Effector memory CD4-positive, alpha-beta T cell (primary cell): ENCODE measurements around the gene TRERF1.

Experiments
- DNase-seq, 3 donors: peaks; one replicate each; pipeline ENCODE4 v3.0.0-alpha.2; 2020
- H3K27ac ChIP-seq: 2 replicates; pipeline ENCODE4 v1.7.0; 2013; ENCODE audit warnings: mild to moderate bottlenecking, low read length, moderate library complexity; ENCODE audit not compliant: insufficient read depth, poor library complexity, severe bottlenecking
- H3K27me3 ChIP-seq: replicated peaks from 2 replicates; pipeline ENCODE4 v1.7.0; 2013; ENCODE audit warnings: mild to moderate bottlenecking, low read length; ENCODE audit not compliant: insufficient read depth, control insufficient read depth, poor library complexity, severe bottlenecking
- H3K36me3 ChIP-seq: 2 replicates; pipeline ENCODE4 v1.7.0; 2013; ENCODE audit warnings: mild to moderate bottlenecking, low read length, moderate library complexity; ENCODE audit not compliant: control insufficient read depth, insufficient read depth
- H3K4me1 ChIP-seq: 2 replicates; pipeline ENCODE4 v1.7.0; 2013; ENCODE audit warnings: low read length, mild to moderate bottlenecking; ENCODE audit not compliant: control insufficient read depth, insufficient read depth, poor library complexity, severe bottlenecking
- H3K4me3 ChIP-seq: 2 replicates; pipeline ENCODE4 v1.7.0; 2013; ENCODE audit warnings: low read length, low read depth, mild to moderate bottlenecking; ENCODE audit not compliant: insufficient read depth, poor library complexity, severe bottlenecking
- H3K9me3 ChIP-seq: 2 replicates; pipeline ENCODE4 v1.7.0; 2013; ENCODE audit warnings: mild to moderate bottlenecking, low read length, moderate library complexity; ENCODE audit not compliant: control insufficient read depth

Gene TRERF1

GRCh38 chr6:42440778-42441696 is 10.7 kb downstream of the TRERF1 start:
- Histone ChIP-seq H3K36me3 (no peaks in the 10 kb centered on the region), H3K4me3 (peak overlapping the region; percentile 24), H3K9me3 (no peaks in the 10 kb centered on the region), H3K4me1 (peaks cover 26% of the 10 kb centered on the region), H3K27ac (peak overlapping the region; percentile 3), H3K27me3 (no peaks in the 10 kb centered on the region)
- no peak for DNase-seq

DNA sequence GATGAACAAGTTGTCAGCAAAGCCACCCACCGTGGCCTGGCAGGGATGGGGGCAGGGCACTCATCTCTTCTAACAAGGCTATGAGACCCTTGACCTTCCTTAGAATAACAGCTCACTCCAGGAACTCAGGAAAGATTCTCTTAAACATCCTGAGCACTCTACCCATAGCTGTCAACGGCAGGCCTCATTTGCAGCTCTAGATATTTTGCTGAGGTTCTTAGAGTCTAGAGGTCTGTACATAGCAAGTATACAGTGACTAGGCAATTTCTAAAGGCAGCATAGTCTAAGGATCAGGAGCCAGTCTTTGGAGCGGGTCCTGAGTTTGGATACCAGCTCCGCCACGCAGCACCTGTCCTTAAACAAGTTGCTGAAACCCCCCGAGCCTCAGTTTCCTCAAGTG is 11.7 kb downstream of the TRERF1 start:
- peaks cover 23% of the 10 kb centered on the region for H3K4me1 ChIP-seq
- no peak overlapping the region for H3K4me3 ChIP-seq
- no peak for DNase-seq
- H3K27ac ChIP-seq: no peak overlapping the region
- H3K27me3 ChIP-seq: no peaks in the 10 kb centered on the region
- H3K9me3 ChIP-seq: no peaks in the 10 kb centered on the region
- H3K36me3 ChIP-seq: no peaks in the 10 kb centered on the region

DNA sequence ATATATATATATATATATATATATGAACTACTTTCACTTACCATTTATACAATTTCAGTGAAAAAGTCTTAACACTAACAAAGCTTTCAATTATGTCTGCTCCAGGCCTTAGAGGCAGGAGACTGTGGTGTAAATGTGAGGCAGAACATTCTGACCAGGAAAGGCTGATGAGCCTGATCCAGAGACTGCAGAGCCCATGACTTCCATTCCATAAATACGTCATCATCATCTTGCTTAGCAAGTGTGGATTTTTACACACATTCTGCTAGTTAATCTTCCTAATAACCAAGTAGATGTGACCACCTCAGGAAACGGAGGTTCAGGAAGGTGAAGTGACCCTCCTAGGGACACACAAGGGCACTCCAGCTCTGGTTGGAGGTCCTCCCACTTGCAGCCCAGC is 14.9 kb downstream of the TRERF1 start:
- Histone ChIP-seq H3K4me3 (no peak overlapping the region), H3K36me3 (no peaks in the 10 kb centered on the region), H3K9me3 (no peaks in the 10 kb centered on the region), H3K27me3 (no peaks in the 10 kb centered on the region), H3K4me1 (peaks cover 13% of the 10 kb centered on the region), H3K27ac (no peak overlapping the region)
- DNase-seq: no peak

DNA sequence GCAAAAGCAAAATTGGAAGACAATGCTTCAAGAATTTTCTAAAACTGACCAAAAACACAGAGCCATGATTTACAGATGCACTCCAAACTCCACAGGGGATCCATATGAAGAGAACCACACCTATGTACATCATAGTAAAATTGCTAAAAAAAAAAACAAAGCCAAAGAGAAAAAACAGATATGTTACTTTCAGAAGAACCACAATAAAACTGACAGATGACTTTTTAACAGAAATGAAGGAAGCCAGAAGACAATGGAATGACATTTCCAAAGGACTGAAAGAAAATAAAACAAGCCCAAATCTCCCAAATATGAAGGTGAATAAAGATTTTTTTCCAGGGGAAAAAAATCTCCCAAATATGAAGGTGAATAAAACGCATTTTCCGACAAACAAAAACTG is 17.5 kb downstream of the TRERF1 start:
- DNase-seq: no peak
- H3K4me1 ChIP-seq: peaks cover 9% of the 10 kb centered on the region
- no peaks in the 10 kb centered on the region for H3K9me3 ChIP-seq
- H3K27ac ChIP-seq: no peak overlapping the region
- H3K27me3 ChIP-seq: no peaks in the 10 kb centered on the region
- H3K36me3 ChIP-seq: no peaks in the 10 kb centered on the region
- H3K4me3 ChIP-seq: no peak overlapping the region

DNA sequence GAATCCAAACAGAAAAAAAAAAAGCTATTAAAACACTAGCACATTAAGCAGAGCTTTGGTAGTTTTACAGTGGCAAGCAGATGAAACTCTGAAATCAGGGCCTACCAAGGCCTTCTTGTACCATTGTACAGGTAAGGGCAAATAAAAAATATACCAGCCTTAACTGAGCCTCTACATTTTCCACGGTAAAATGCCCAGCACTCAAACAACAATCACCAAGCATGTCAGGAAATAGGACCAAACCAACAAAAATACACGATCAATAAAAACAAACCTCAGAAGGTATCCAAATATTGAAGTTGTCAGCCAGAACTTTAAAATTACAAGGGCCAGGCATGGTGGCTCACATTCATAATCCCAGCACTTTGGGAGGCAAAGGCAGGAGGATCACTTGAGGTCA is 18.3 kb downstream of the TRERF1 start:
- Histone ChIP-seq H3K4me1 (peaks cover 17% of the 10 kb centered on the region), H3K36me3 (no peaks in the 10 kb centered on the region), H3K9me3 (no peaks in the 10 kb centered on the region), H3K27ac (no peak overlapping the region), H3K4me3 (no peak overlapping the region), H3K27me3 (no peaks in the 10 kb centered on the region)
- no peak for DNase-seq

- DNase-seq: no peak
- Histone ChIP-seq H3K27me3 (no peaks in the 10 kb centered on the region), H3K4me3 (no peak overlapping the region), H3K36me3 (no peaks in the 10 kb centered on the region), H3K4me1 (peaks cover 24% of the 10 kb centered on the region), H3K27ac (no peak overlapping the region), H3K9me3 (no peaks in the 10 kb centered on the region)
Observed at GRCh38 chr6:42431877-42432276, 19.8 kb downstream of the TRERF1 start.

GRCh38 chr6:42431356-42431755 is 20.4 kb downstream of the TRERF1 start:
- H3K9me3 ChIP-seq: no peaks in the 10 kb centered on the region
- no peak for DNase-seq
- peaks cover 24% of the 10 kb centered on the region for H3K4me1 ChIP-seq
- no peaks in the 10 kb centered on the region for H3K27me3 ChIP-seq
- H3K36me3 ChIP-seq: no peaks in the 10 kb centered on the region
- no peak overlapping the region for H3K27ac ChIP-seq
- H3K4me3 ChIP-seq: no peak overlapping the region

- Histone ChIP-seq H3K27me3 (no peaks in the 10 kb centered on the region), H3K4me3 (no peak overlapping the region), H3K9me3 (no peaks in the 10 kb centered on the region), H3K27ac (peak overlapping the region; percentile 65), H3K4me1 (peaks cover 26% of the 10 kb centered on the region), H3K36me3 (no peaks in the 10 kb centered on the region)
- no peak for DNase-seq
Observed at GRCh38 chr6:42429836-42430235, 21.9 kb downstream of the TRERF1 start.

DNA sequence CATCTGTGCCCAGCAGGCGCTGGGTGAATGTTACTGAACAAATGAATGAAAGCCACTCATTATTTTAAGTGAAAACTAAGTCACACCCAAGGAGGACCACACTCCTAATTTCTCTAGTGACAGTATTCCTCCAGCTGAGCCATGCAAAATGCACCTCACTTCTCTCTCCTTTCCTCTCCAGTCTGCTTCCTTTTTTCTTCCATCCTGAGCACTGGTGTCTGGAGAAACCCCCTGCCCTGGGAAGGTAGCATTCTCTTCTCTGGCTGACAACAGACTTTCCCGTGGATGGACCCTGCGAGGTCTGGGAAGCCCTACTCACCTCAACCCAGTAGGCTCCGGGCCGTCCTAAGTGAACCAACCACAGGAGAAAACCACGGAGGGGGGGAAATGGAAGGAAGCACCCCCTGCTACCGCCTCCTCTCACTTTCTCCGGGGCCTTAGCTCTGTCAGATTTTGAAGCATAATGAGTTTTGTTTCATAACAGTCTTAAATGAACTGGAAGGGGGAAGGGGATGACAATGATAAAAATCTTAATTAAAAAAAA is 22.6 kb downstream of the TRERF1 start:
- H3K4me3 ChIP-seq: no peak overlapping the region
- H3K27ac ChIP-seq: peak overlapping the region; percentile 65

DNA sequence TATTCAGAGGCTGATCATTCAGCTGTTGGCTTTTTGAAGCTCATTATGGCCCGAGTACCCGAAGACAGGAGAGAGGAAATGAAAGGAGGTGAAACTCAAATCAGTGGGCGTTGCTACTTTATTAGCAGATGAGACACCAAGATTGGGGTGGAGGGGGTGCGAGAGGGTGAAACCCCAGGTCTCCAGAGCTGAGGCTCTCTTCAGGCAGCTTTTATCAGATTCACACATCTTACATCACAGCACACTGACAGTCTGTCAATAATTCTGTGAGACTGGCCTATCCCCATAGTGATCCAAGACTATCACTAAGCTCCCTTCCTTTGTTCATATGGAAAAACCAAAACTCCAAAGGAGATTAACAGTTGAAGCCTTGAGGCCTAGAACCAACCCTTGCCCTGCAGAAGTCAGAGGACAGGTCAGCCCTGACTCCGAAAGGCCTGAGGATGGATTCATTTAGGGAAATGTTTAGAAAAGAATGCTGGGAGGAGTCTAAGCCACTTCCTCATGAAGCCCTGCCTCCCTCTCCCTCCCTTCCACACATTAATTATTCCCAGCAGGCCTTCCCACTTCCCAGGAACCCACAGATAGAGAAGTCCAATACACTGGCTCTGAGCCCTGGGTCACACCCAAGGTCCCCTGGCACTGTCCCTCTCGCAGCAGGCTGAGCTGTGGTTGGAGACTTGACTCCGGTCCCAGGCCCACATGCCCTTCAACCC is 23.2 kb downstream of the TRERF1 start:
- no peaks in the 10 kb centered on the region for H3K27me3 ChIP-seq
- peak overlapping the region; percentile 65 for H3K27ac ChIP-seq
- peaks cover 30% of the 10 kb centered on the region for H3K4me1 ChIP-seq
- no peaks in the 10 kb centered on the region for H3K36me3 ChIP-seq
- H3K4me3 ChIP-seq: no peak overlapping the region
- H3K9me3 ChIP-seq: no peaks in the 10 kb centered on the region
- peak in 1 of 3 donors; percentile 43 for DNase-seq

More for the DNA sequence above, 22.6 kb downstream of the TRERF1 start:
- H3K27me3 ChIP-seq: no peaks in the 10 kb centered on the region
- H3K4me1 ChIP-seq: peaks cover 30% of the 10 kb centered on the region
- no peaks in the 10 kb centered on the region for H3K36me3 ChIP-seq
- no peaks in the 10 kb centered on the region for H3K9me3 ChIP-seq
- DNase-seq: no peak
